Osteocyte (in vitro differentiated cells): ENCODE measurements around the gene DCLRE1C. TPM values are rescaled to one million over a fixed set of nuclear protein-coding genes. Genes with fewer than 3 reads are reported as not detected.
"Not testable (repeated sequence)": the region's sequence is repeated elsewhere in the genome, so short reads cannot be mapped to it uniquely, and the experiment has no call there.

Experiments used
- DNase-seq: peaks from one replicate; pipeline ENCODE4 v3.0.0; 2021; ENCODE audit warnings: mixed read lengths; ENCODE audit not compliant: unreplicated experiment; ENCODE audit errors: extremely low spot score
- H3K27ac Mint-ChIP-seq: one replicate; pipeline ENCODE4 v1.8.0; 2021; ENCODE audit warnings: mild to moderate bottlenecking, mixed read lengths; ENCODE audit not compliant: unreplicated experiment
- H3K27me3 Mint-ChIP-seq: one replicate; pipeline ENCODE4 v1.8.0; 2021; ENCODE audit warnings: mixed read lengths; ENCODE audit not compliant: unreplicated experiment
- H3K36me3 Mint-ChIP-seq: one replicate; pipeline ENCODE4 v1.8.0; 2021; ENCODE audit warnings: mixed read lengths; ENCODE audit not compliant: unreplicated experiment
- H3K4me1 Mint-ChIP-seq: one replicate; pipeline ENCODE4 v1.8.0; 2021; ENCODE audit warnings: mixed read lengths; ENCODE audit not compliant: unreplicated experiment
- H3K4me3 Mint-ChIP-seq: one replicate; pipeline ENCODE4 v1.8.0; 2021; ENCODE audit warnings: mild to moderate bottlenecking, moderate library complexity, mixed read lengths; ENCODE audit not compliant: unreplicated experiment
- H3K9me3 Mint-ChIP-seq: one replicate; pipeline ENCODE4 v1.8.0; 2021; ENCODE audit warnings: mixed read lengths; ENCODE audit not compliant: unreplicated experiment
- CTCF ChIP-seq: fragments of 200-600 bp; sonication (generic); IDR thresholded peaks from 2 replicates; pipeline ENCODE4 v1.5.0; 2021; ENCODE audit warnings: antibody characterized with exemption, mild to moderate bottlenecking, moderate library complexity
- total RNA-seq: library from RNA; stranded (reverse); gene quantifications from 2 replicates; pipeline ENCODE4 v1.2.1, GENCODE V29; 2021

The DCLRE1C gene
- total RNA-seq, 1 donor from 2014 or later = 9.3 TPM

GRCh38 chr10:14910953-14911352, 42.9 kb downstream of the DCLRE1C start:
- peaks cover 72% of the 10 kb centered on the region for H3K36me3 Mint-ChIP-seq
- no peak overlapping the region for H3K27ac Mint-ChIP-seq
- no peaks in the 10 kb centered on the region for H3K4me1 Mint-ChIP-seq
- no peaks in the 10 kb centered on the region for H3K27me3 Mint-ChIP-seq
- H3K4me3 Mint-ChIP-seq = no peak overlapping the region
- DNase-seq = no peak
- peaks cover 14% of the 10 kb centered on the region for H3K9me3 Mint-ChIP-seq
- TF ChIP-seq CTCF = no peak

GRCh38 chr10:14909101-14909500, 44.8 kb downstream of the DCLRE1C start:
- Mint-ChIP-seq H3K4me1 (no peaks in the 10 kb centered on the region), H3K9me3 (peaks cover 6% of the 10 kb centered on the region)

GRCh38 chr10:14907591-14907990, 46.3 kb downstream of the DCLRE1C start:
- not testable (repeated sequence) for H3K4me3 Mint-ChIP-seq, H3K27ac Mint-ChIP-seq, H3K9me3 Mint-ChIP-seq, DNase-seq, H3K27me3 Mint-ChIP-seq, H3K4me1 Mint-ChIP-seq
- peaks cover 47% of the 10 kb centered on the region for H3K36me3 Mint-ChIP-seq

More at GRCh38 chr10:14909101-14909500, 44.8 kb downstream of the DCLRE1C start:
- no peak overlapping the region for H3K27ac Mint-ChIP-seq
- no peak for DNase-seq
- peaks cover 59% of the 10 kb centered on the region for H3K36me3 Mint-ChIP-seq
- no peak overlapping the region for H3K4me3 Mint-ChIP-seq
- no peaks in the 10 kb centered on the region for H3K27me3 Mint-ChIP-seq
- TF ChIP-seq CTCF = no peak

- no peaks in the 10 kb centered on the region for H3K27me3 Mint-ChIP-seq
- DNase-seq = no peak
- peaks cover 6% of the 10 kb centered on the region for H3K9me3 Mint-ChIP-seq
- no peak for TF ChIP-seq CTCF
- H3K27ac Mint-ChIP-seq = no peak overlapping the region
- peaks cover 48% of the 10 kb centered on the region for H3K36me3 Mint-ChIP-seq
- no peak overlapping the region for H3K4me3 Mint-ChIP-seq
- no peaks in the 10 kb centered on the region for H3K4me1 Mint-ChIP-seq
Observed at GRCh38 chr10:14906765-14907164, 47.1 kb downstream of the DCLRE1C start.

DNA sequence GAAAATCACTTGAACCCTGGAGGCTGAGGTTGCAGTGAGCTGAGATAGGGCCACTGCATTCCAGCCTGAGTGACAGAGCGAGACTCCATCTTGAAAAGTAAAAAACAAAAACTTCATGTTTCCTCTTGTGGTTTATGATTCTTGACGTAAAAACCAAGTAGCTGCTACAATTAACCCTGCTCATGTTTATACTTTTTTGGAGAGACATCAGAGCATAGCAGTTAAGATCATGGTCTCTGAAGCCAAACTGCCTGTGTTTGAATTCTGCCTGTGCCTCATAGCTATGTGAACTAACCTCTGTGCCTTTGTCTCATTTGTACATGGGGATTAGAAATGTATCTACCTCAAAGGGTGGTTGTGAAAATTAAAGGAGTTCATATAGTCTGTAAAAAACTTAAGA, 48.0 kb downstream of the DCLRE1C start:
- no peak overlapping the region for H3K27ac Mint-ChIP-seq
- H3K4me3 Mint-ChIP-seq = no peak overlapping the region
- DNase-seq = no peak
- H3K4me1 Mint-ChIP-seq = no peaks in the 10 kb centered on the region
- TF ChIP-seq CTCF = no peak
- H3K36me3 Mint-ChIP-seq = peaks cover 40% of the 10 kb centered on the region
- peaks cover 6% of the 10 kb centered on the region for H3K9me3 Mint-ChIP-seq
- H3K27me3 Mint-ChIP-seq = no peaks in the 10 kb centered on the region

DNA sequence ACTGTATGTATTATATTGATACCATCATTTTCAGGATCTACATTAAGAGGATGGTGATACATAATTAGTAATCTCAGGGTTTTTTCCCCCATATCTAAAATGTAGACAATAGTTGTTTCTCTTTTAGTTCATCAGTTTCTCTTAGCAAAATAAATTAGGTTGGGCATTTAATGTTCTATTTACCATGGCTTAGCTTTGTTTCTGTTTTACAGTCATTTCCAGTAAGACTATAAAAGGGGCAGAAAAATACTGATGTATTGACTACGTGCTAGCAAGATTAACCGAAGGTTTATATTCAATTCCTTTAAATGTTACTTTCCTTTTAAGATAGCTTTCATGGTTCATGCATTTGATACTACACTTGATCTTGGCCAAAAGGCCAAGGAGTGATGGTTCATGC, 49.0 kb downstream of the DCLRE1C start:
- DNase-seq = no peak
- H3K9me3 Mint-ChIP-seq = peaks cover 6% of the 10 kb centered on the region
- no peaks in the 10 kb centered on the region for H3K27me3 Mint-ChIP-seq
- H3K4me1 Mint-ChIP-seq = no peaks in the 10 kb centered on the region
- H3K27ac Mint-ChIP-seq = no peak overlapping the region
- no peak overlapping the region for H3K4me3 Mint-ChIP-seq
- peaks cover 30% of the 10 kb centered on the region for H3K36me3 Mint-ChIP-seq
- no peak for TF ChIP-seq CTCF
